ENCODE data around the gene GOLGA7B. TPM values are rescaled to one million over a fixed set of nuclear protein-coding genes. Genes with fewer than 3 reads are reported as not detected.

The GOLGA7B gene
- total RNA-seq, 2 experiments from 2014 or later = 0.92 to 1.1 TPM

DNA sequence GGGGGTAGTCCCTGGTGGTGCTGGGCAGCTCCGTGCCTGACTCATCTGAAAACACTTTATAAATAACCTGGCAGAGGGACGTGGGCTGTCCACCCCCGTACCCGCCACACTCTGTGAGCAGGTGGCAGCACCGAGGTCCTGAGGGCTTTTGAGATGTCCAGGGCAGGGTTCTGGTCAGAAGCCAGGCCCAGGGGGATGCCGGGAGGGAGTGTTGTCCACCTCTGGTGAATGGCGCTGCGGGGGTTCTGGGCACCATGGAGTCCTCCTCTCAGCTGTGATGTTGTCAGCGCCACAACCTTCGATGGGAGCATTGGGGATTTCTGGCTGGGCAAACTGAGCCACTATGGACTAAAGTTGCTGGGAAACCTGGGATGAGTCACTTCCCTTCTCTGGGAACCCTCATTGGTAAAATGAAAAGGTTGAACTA lies 27.4 kb upstream of the GOLGA7B start:
- Mint-ChIP-seq H3K4me3 (no peak overlapping the region), H3K27ac (no peak overlapping the region), H3K4me1 (ENCODE audit: low read depth) (peaks cover 2% of the 10 kb centered on the region), H3K36me3 (ENCODE audit: low read depth) (no peaks in the 10 kb centered on the region), H3K27me3 (no peaks in the 10 kb centered on the region), H3K9me3 (no peaks in the 10 kb centered on the region)
- DNase-seq (no peak), ATAC-seq (no peak)
- intact Hi-C loops (cut with micrococcal nuclease) = no loop called here
- TF ChIP-seq, protein P1, sequence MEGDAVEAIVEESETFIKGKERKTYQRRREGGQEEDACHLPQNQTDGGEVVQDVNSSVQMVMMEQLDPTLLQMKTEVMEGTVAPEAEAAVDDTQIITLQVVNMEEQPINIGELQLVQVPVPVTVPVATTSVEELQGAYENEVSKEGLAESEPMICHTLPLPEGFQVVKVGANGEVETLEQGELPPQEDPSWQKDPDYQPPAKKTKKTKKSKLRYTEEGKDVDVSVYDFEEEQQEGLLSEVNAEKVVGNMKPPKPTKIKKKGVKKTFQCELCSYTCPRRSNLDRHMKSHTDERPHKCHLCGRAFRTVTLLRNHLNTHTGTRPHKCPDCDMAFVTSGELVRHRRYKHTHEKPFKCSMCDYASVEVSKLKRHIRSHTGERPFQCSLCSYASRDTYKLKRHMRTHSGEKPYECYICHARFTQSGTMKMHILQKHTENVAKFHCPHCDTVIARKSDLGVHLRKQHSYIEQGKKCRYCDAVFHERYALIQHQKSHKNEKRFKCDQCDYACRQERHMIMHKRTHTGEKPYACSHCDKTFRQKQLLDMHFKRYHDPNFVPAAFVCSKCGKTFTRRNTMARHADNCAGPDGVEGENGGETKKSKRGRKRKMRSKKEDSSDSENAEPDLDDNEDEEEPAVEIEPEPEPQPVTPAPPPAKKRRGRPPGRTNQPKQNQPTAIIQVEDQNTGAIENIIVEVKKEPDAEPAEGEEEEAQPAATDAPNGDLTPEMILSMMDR (IDR thresholded peaks at IDR 0.05) = no peak
- POLR2A ChIA-PET = no interaction called here
- CTCF ChIA-PET = no interaction called here

- no peaks in the 10 kb centered on the region for H3K36me3 Mint-ChIP-seq (ENCODE audit: low read depth)
- H3K27me3 Mint-ChIP-seq = no peaks in the 10 kb centered on the region
- ChIA-PET POLR2A (no interaction called here), CTCF (no interaction called here)
- intact Hi-C loops (cut with micrococcal nuclease) = no loop called here
- H3K9me3 Mint-ChIP-seq = no peaks in the 10 kb centered on the region
- DNase-seq (no peak), ATAC-seq (no peak)
- H3K4me3 Mint-ChIP-seq = no peak overlapping the region
- TF ChIP-seq, protein P1 (IDR thresholded peaks at IDR 0.05) = no peak
- H3K27ac Mint-ChIP-seq = no peak overlapping the region
- peaks cover 8% of the 10 kb centered on the region for H3K4me1 Mint-ChIP-seq (ENCODE audit: low read depth)
Observed at GRCh38 chr10:97823734-97824133, 25.9 kb upstream of the GOLGA7B start.

DNA sequence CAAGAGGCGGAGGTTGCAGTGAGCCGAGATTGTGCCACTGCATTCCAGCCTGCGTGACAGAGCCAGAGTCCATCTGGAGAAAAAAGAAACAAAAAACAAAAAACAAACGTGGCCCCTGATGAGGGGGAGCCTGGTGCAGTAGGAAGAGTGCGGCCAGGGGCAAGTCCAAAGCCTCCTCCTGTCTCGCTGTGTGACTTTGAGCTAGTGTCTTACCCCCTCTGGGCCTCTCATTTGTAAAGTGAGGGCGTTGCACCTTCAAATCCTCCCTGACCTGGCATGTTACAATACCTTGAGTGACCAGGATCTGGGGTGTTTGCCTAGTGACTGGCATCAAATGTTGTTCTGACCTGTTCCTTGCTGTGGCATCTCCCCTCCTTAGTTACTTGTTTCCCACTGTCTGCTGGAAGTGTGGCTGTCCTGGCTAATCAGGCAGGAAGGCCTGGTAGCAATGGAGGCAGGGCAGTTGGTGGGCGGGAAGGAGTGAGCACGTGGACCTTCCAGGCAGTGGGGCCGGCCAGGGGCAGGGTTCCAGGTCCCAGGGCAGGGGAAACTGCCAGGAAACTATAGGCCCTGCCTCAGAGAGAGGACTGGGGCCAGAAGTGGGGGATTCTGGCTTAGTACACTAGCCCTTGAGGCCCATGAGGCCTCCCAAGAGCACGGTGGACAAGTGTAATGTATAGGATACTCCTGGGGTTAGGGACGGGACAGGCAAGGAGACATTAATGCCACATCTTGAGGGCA lies 24.5 kb upstream of the GOLGA7B start:
- H3K27me3 Mint-ChIP-seq = no peaks in the 10 kb centered on the region
- no peak overlapping the region for H3K4me3 Mint-ChIP-seq
- ChIA-PET CTCF (interaction anchor here (1.6 kb wide), 1 partner anchor 44 kb away, joined by 5 read pairs; no protein-coding TSS in a partner anchor), POLR2A (no interaction called here)
- no peak for ATAC-seq
- no peaks in the 10 kb centered on the region for H3K36me3 Mint-ChIP-seq (ENCODE audit: low read depth)
- H3K9me3 Mint-ChIP-seq = no peaks in the 10 kb centered on the region
- DNase-seq = no peak
- TF ChIP-seq, protein P1 (IDR thresholded peaks at IDR 0.05) = no peak
- no peak overlapping the region for H3K27ac Mint-ChIP-seq
- intact Hi-C loops (cut with micrococcal nuclease) = no loop called here
- H3K4me1 Mint-ChIP-seq (ENCODE audit: low read depth) = peaks cover 21% of the 10 kb centered on the region

DNA sequence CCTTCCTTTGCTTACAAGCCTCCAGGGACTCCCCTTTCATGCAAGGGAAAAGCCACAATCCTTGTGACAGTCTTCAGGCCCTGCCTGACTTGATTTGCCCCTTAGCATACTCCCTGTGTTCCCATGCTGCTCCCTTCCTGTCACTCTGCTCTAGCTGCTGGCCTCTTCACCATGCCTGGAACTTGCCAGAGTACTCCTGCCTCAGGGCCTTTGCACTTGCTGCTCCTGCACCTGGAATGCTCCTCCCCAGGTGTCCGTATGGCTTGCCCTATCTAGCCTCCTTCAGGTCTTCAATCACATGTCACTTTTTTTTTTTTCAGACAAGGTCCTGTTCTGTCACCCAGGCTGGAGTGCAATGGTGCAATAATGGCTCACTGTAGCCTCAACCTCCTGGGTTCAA lies 22.8 kb upstream of the GOLGA7B start:
- Mint-ChIP-seq H3K4me1 (ENCODE audit: low read depth) (peaks cover 22% of the 10 kb centered on the region), H3K27me3 (no peaks in the 10 kb centered on the region), H3K9me3 (no peaks in the 10 kb centered on the region), H3K27ac (no peak overlapping the region), H3K36me3 (ENCODE audit: low read depth) (no peaks in the 10 kb centered on the region), H3K4me3 (no peak overlapping the region)
- CTCF ChIA-PET = interaction anchor here (1.5 to 2.2 kb wide), 2 partner anchors 36 to 42 kb away, joined by 5 read pairs; no protein-coding TSS in a partner anchor
- ATAC-seq (no peak), DNase-seq (no peak)
- TF ChIP-seq, protein P1 (IDR thresholded peaks at IDR 0.05) = no peak
- POLR2A ChIA-PET = no interaction called here
- intact Hi-C loops (cut with micrococcal nuclease) = no loop called here

GRCh38 chr10:97827702-97828291 lies 21.8 kb upstream of the GOLGA7B start:
- POLR2A ChIA-PET = no interaction called here
- no peak overlapping the region for H3K27ac Mint-ChIP-seq
- no peak for ATAC-seq

More at GRCh38 chr10:97827702-97828291, 21.8 kb upstream of the GOLGA7B start:
- DNase-seq = no peak
- Mint-ChIP-seq H3K9me3 (no peaks in the 10 kb centered on the region), H3K36me3 (ENCODE audit: low read depth) (no peaks in the 10 kb centered on the region), H3K4me1 (ENCODE audit: low read depth) (peaks cover 20% of the 10 kb centered on the region), H3K27me3 (no peaks in the 10 kb centered on the region), H3K4me3 (no peak overlapping the region)
- CTCF ChIA-PET = interaction anchor here (1.5 to 2.2 kb wide), 2 partner anchors 37 to 42 kb away, joined by 5 read pairs; no protein-coding TSS in a partner anchor
- TF ChIP-seq, protein P1 (IDR thresholded peaks at IDR 0.05) = no peak
- intact Hi-C loops (cut with micrococcal nuclease) = no loop called here
